ENCODE data around the gene SIRPG.

The SIRPG gene

DNA sequence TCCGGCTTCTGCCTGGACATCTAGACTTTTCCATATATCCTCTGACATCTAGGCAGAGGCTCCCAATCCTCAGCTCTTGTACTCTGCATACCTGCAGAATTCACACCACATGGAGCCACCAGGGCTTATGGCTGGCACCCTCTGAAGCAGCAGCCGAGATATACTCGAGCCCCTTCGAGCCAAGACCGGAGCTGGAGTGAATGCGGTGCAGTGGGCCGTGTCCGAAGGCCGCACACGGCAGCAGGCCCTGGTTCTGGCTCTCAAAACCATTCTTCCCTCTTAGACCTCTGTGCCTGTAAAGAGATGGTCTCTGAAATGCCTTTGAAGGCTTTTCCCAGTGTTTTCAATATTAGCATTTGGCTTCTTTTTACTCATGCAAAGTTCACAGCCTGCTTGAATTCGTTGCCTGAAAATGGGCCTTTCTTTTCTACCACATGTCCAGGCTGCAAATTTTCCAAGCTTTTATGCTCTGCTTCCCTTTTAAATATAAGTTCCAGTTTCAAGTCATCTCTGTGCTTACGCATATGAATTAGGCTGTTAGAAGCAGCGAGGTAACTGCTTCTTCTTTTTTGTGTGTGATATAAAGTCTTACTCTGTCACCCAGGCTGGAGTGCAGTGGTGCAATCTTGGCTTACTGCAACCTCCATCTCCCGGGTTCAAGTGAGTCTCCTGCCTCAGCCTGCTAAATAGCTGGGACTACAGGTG is 33.9 kb downstream of the SIRPG start:
- Histone ChIP-seq H3K36me3 (ENCODE audit: control insufficient read depth, insufficient read depth, low read length) (no peaks in the 10 kb centered on the region), H3K4me3 (replicated peaks; ENCODE audit: low read depth, low read length) (no peak overlapping the region), H3K27me3 (replicated peaks; ENCODE audit: control insufficient read depth, insufficient read depth, low read length) (no peaks in the 10 kb centered on the region; the same call in 1 of the 2 replicates)
- TF ChIP-seq, protein P1, sequence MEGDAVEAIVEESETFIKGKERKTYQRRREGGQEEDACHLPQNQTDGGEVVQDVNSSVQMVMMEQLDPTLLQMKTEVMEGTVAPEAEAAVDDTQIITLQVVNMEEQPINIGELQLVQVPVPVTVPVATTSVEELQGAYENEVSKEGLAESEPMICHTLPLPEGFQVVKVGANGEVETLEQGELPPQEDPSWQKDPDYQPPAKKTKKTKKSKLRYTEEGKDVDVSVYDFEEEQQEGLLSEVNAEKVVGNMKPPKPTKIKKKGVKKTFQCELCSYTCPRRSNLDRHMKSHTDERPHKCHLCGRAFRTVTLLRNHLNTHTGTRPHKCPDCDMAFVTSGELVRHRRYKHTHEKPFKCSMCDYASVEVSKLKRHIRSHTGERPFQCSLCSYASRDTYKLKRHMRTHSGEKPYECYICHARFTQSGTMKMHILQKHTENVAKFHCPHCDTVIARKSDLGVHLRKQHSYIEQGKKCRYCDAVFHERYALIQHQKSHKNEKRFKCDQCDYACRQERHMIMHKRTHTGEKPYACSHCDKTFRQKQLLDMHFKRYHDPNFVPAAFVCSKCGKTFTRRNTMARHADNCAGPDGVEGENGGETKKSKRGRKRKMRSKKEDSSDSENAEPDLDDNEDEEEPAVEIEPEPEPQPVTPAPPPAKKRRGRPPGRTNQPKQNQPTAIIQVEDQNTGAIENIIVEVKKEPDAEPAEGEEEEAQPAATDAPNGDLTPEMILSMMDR (IDR thresholded peaks at IDR 0.05; ENCODE audit: insufficient read depth, low read length, poor library complexity, severe bottlenecking): no peak
- no peak for DNase-seq (ENCODE audit: extremely low read depth, insufficient read length)

DNA sequence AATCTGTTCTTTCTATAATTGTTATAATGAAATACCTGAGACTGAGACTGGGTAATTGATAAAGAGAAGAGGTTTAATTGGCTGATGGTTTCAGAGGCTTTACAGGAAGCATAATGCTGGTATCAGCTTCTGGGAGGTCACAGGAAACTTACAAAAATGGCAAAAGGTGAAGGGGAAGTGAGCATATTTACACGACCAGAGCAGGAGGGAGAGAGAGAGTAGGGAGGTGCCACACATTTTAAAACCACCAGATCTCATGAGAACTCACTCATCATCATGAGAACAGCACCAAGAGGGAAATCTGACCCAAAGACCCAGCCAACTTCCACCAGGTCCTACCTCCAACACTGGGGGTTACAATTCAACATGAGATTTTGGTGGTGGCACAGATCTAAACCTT is 35.1 kb downstream of the SIRPG start:
- TF ChIP-seq, protein P1 (IDR thresholded peaks at IDR 0.05; ENCODE audit: insufficient read depth, low read length, poor library complexity, severe bottlenecking): no peak
- Histone ChIP-seq H3K4me3 (replicated peaks; ENCODE audit: low read depth, low read length) (no peak overlapping the region), H3K27me3 (replicated peaks; ENCODE audit: control insufficient read depth, insufficient read depth, low read length) (no peaks in the 10 kb centered on the region; the same call in 1 of the 2 replicates), H3K36me3 (ENCODE audit: control insufficient read depth, insufficient read depth, low read length) (no peaks in the 10 kb centered on the region)
- no peak for DNase-seq (ENCODE audit: extremely low read depth, insufficient read length)

DNA sequence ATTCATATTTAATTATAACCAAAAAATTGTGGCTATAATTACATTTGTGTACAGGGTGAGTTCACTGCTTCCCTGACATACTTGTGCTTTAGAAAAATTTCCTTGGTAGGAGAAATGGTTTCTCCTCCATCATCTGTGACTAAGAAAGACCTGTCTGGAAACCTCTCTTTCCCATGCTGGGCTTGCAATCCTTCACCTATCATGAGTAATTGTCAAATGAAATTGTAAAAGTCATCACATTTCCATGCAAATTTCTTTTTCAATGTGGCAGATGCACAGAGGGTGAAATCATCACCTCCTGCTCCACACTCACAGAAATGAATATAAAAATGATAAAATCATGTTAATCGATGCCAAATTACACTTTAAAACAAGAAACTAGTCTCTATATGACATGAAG is 36.3 kb downstream of the SIRPG start:
- Histone ChIP-seq H3K27me3 (replicated peaks; ENCODE audit: control insufficient read depth, insufficient read depth, low read length) (no peaks in the 10 kb centered on the region; the same call in 1 of the 2 replicates), H3K4me3 (replicated peaks; ENCODE audit: low read depth, low read length) (no peak overlapping the region), H3K36me3 (ENCODE audit: control insufficient read depth, insufficient read depth, low read length) (no peaks in the 10 kb centered on the region)
- DNase-seq (ENCODE audit: extremely low read depth, insufficient read length): no peak
- TF ChIP-seq, protein P1 (IDR thresholded peaks at IDR 0.05; ENCODE audit: insufficient read depth, low read length, poor library complexity, severe bottlenecking): no peak

DNA sequence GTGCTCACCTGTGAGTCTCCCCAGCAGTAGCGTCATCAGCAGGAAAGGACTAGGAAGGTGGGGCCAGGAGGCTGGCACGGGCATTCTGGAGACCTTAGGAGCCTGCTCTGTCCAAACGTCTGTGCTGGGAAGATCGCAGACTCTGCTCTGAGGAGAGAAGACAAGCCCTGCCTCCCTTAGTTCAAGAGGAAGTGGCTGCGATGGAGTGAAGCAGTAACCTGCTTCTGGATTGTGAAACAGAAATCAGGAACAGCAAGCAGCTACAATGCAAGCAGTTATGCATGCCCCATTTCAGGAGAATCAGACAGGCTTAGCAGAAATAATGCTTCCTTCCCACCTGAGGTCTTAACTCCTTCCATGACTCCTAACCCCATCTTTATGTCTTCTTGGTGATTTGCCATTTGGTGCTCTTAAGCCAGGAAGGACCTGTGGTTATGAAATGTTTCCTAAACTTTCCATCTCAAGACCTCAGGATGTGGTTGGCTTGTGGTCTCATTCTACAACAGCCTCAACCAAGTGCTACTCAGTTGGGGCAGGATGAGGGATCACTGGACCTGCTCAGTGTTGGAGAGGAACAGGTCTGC is 37.6 kb downstream of the SIRPG start, which contains the start of gene SIRPB1:
Gene SIRPB1, minus strand, starts transcription at position 149 of the 584 bp plus-strand sequence. Its CDS starts 65 bp downstream, at position 84.
- Histone ChIP-seq H3K27me3 (replicated peaks; ENCODE audit: control insufficient read depth, insufficient read depth, low read length) (no peaks in the 10 kb centered on the region; the same call in 1 of the 2 replicates), H3K36me3 (ENCODE audit: control insufficient read depth, insufficient read depth, low read length) (no peaks in the 10 kb centered on the region), H3K4me3 (replicated peaks; ENCODE audit: low read depth, low read length) (no peak within 1 kb of the TSS)
- TF ChIP-seq, protein P1 (IDR thresholded peaks at IDR 0.05; ENCODE audit: insufficient read depth, low read length, poor library complexity, severe bottlenecking): no peak
- DNase-seq (ENCODE audit: extremely low read depth, insufficient read length): no peak

DNA sequence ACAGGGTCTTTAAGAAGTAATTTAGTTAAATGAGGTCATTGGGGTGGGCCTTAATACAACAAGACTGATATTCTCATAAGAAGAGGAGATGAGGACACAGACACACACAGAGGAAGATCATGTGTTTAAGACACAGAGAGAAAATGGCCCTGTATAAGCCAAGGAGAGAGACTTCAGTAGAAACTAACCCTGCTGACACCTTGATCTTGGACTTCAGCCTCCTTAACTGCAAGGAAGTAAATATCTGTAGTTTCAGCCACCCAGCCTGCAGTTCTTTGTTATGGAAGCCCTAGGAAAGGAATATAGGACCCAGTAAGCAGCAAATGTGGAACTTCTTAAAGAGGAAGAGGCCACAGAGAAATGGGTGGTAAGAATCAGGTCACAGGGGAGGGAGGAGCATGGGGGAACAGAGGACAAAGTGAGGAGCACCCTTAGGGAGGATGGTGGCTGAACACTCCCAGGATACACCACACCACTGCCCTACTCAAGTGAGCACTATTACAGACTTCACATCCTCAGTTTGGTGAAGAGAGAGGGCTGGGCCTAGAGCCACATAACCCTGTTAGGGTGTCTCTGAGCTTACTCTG is 38.5 kb downstream of the SIRPG start:
- TF ChIP-seq, protein P1 (IDR thresholded peaks at IDR 0.05; ENCODE audit: insufficient read depth, low read length, poor library complexity, severe bottlenecking): no peak
- H3K27me3 ChIP-seq (replicated peaks; ENCODE audit: control insufficient read depth, insufficient read depth, low read length): no peaks in the 10 kb centered on the region
- DNase-seq (ENCODE audit: extremely low read depth, insufficient read length): no peak
- H3K4me3 ChIP-seq (replicated peaks; ENCODE audit: low read depth, low read length): no peak overlapping the region
- no peaks in the 10 kb centered on the region for H3K36me3 ChIP-seq (ENCODE audit: control insufficient read depth, insufficient read depth, low read length)
